ENCODE measurements around the gene BRI3BP. TPM values are rescaled to one million over a fixed set of nuclear protein-coding genes. Genes with fewer than 3 reads are reported as not detected.

The BRI3BP gene, protein sequence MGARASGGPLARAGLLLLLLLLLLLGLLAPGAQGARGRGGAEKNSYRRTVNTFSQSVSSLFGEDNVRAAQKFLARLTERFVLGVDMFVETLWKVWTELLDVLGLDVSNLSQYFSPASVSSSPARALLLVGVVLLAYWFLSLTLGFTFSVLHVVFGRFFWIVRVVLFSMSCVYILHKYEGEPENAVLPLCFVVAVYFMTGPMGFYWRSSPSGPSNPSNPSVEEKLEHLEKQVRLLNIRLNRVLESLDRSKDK
- 10 to 100 TPM in 1 of 2 donors, 1 to 10 TPM in 1; 9.6 to 20.5 TPM for total RNA-seq
- 10 to 100 TPM; 12.7 to 12.9 TPM for polyA plus RNA-seq (ENCODE audit: insufficient read length in 2 of 2)
- long read RNA-seq, donor 1, full-length matches to known transcripts = 5 of 25 reads
- long read RNA-seq, donor 1, partial matches to known transcripts = 20 of 25 reads
- long read RNA-seq, donor 1, other reads (novel, unspliced or antisense) = 0 of 25 reads
- long read RNA-seq, donor 2, full-length matches to known transcripts = 1 of 1 reads
- long read RNA-seq, donor 2, partial matches to known transcripts = 0 of 1 reads
- long read RNA-seq, donor 2, other reads (novel, unspliced or antisense) = 0 of 1 reads
- long read RNA-seq, donor 3, full-length matches to known transcripts = 3 of 3 reads
- long read RNA-seq, donor 3, partial matches to known transcripts = 0 of 3 reads
- long read RNA-seq, donor 3, other reads (novel, unspliced or antisense) = 0 of 3 reads
- long read RNA-seq, donor 4, full-length matches to known transcripts = 3 of 3 reads
- long read RNA-seq, donor 4, partial matches to known transcripts = 0 of 3 reads
- long read RNA-seq, donor 4, other reads (novel, unspliced or antisense) = 0 of 3 reads

DNA sequence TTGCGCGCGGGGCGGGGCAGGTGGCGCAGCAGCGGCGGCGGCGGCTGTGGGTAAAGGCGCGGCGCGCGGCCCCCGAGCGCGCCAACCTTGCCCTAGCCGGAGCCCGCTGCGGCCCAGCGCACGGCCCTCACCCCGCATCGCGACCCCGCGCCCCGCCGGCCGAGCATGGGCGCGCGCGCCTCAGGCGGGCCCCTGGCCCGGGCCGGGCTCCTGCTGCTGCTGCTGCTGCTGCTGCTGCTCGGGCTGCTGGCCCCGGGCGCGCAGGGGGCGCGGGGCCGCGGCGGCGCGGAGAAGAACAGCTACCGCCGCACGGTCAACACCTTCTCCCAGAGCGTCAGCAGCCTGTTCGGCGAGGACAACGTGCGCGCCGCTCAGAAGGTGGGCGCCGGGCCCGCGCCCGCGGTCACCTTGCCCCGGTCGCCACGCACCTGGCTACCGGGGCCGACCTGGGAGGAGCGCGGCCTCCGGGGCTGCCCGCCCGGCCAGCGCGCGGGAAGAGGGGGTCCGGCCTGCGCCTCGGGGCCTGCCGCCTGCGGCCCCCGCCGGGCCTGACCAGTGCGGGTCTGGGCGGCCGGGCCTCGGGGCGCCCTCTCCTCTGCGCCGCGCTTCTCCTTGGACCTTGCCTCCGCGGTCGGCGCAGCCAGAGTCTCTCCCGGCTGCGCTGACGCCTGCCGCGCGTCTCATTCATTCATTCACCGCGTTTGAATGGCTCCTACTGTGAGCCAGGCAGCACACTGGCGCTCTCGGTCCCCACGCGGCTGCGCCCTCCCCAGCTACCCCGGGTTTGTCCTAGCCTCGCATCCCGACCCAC, at the start of gene BRI3BP:
TSS of gene BRI3BP (plus strand) at position 20 of the 811 bp plus-strand sequence. CDS start at position 166, 146 bp downstream.
- Histone ChIP-seq H3K9me3 (ENCODE audit: control insufficient read depth, insufficient read depth, low read length) (no peaks in the 10 kb centered on the region), H3K27me3 (ENCODE audit: control insufficient read depth, insufficient read depth, low read length) (no peaks in the 10 kb centered on the region), H3K36me3 (ENCODE audit: control insufficient read depth, insufficient read depth, low read length) (no peaks in the 10 kb centered on the region), H3K4me3 (ENCODE audit: low read depth, low read length) (peak within 1 kb of the TSS; percentile 44), H3K27ac (ENCODE audit: low read depth, low read length) (no peak within 1 kb of the TSS), H3K4me1 (ENCODE audit: control insufficient read depth, insufficient read depth, low read length) (peaks cover 14% of the 10 kb centered on the region)
- peak in 2 of 6 donors; percentile 60 to 80 for DNase-seq (ENCODE audit: low read depth in 4 of 6, low spot score in 6 of 6)
- under 1% methylated on average over 109 of the region's 112 CpGs for WGBS (ENCODE audit: insufficient coverage)

- DNase-seq (ENCODE audit: low read depth in 4 of 6, low spot score in 6 of 6) = no peak
- Histone ChIP-seq H3K36me3 (ENCODE audit: control insufficient read depth, insufficient read depth, low read length) (peaks cover 57% of the 10 kb centered on the region), H3K9me3 (ENCODE audit: control insufficient read depth, insufficient read depth, low read length) (no peaks in the 10 kb centered on the region), H3K27ac (ENCODE audit: low read depth, low read length) (no peak overlapping the region), H3K4me3 (ENCODE audit: low read depth, low read length) (no peak overlapping the region), H3K27me3 (ENCODE audit: control insufficient read depth, insufficient read depth, low read length) (no peaks in the 10 kb centered on the region), H3K4me1 (ENCODE audit: control insufficient read depth, insufficient read depth, low read length) (no peaks in the 10 kb centered on the region)
- 93% methylated on average over 10 of the region's 10 CpGs for WGBS (ENCODE audit: insufficient coverage)
These were observed 47.0 kb upstream of the BRI3BP start for GRCh38 chr12:124946447-124946793.

DNA sequence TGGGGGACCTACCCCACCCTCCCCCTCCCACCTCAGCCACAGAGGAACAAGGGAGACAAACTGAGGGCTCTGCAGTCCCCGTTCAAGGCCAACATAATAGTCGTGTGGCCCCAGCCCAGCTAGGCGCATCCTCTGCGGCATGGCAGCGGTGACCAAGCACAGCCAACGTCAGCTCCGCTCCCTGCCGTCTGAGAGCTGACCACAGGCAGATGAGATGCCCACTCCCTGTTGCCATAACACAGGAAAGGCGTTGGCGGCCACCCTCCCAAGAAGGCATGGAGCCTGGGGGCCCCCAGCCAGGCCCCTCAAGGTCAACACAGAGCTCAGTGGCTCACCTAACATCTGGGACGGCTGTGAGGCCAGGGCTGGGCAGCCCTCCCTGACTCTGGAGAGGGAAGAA, 46.4 kb upstream of the BRI3BP start:
- Histone ChIP-seq H3K4me1 (ENCODE audit: control insufficient read depth, insufficient read depth, low read length) (no peaks in the 10 kb centered on the region), H3K27me3 (ENCODE audit: control insufficient read depth, insufficient read depth, low read length) (no peaks in the 10 kb centered on the region), H3K36me3 (ENCODE audit: control insufficient read depth, insufficient read depth, low read length) (peaks cover 61% of the 10 kb centered on the region), H3K9me3 (ENCODE audit: control insufficient read depth, insufficient read depth, low read length) (no peaks in the 10 kb centered on the region), H3K4me3 (ENCODE audit: low read depth, low read length) (no peak overlapping the region), H3K27ac (ENCODE audit: low read depth, low read length) (no peak overlapping the region)
- 81% methylated on average over 10 of the region's 11 CpGs for whole genome bisulfite sequencing (ENCODE audit: insufficient coverage)
- no peak for DNase-seq (ENCODE audit: low read depth in 4 of 6, low spot score in 6 of 6)

GRCh38 chr12:124947561-124948398, 45.7 kb upstream of the BRI3BP start:
- H3K4me1 ChIP-seq (ENCODE audit: control insufficient read depth, insufficient read depth, low read length) = no peaks in the 10 kb centered on the region
- H3K27me3 ChIP-seq (ENCODE audit: control insufficient read depth, insufficient read depth, low read length) = no peaks in the 10 kb centered on the region
- H3K4me3 ChIP-seq (ENCODE audit: low read depth, low read length) = no peak overlapping the region
- WGBS (ENCODE audit: insufficient coverage) = 85% methylated on average over 20 of the region's 20 CpGs
- no peaks in the 10 kb centered on the region for H3K9me3 ChIP-seq (ENCODE audit: control insufficient read depth, insufficient read depth, low read length)
- peaks cover 68% of the 10 kb centered on the region for H3K36me3 ChIP-seq (ENCODE audit: control insufficient read depth, insufficient read depth, low read length)
- DNase-seq (ENCODE audit: low read depth in 4 of 6, low spot score in 6 of 6) = no peak
- H3K27ac ChIP-seq (ENCODE audit: low read depth, low read length) = no peak overlapping the region

DNA sequence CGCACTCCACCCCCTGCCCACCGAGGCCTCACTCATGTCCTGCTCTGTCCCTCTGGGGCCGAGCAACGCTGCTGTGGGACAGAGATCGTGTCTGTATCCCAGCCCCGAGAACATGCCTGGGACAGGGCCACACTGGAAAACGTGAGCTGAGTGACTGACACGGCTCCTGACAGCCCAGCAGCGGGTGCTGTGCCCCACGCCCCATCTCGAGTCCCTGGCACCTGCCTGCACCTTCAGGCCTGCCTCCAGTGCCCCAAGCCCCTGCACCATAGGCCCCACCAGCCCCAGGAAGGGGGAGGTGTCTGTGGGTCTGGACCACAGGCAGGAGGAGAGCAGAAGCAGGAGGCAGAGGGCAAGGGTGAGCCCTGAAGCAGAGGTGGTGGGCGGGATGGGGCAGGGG, 44.4 kb upstream of the BRI3BP start:
- Histone ChIP-seq H3K27me3 (ENCODE audit: control insufficient read depth, insufficient read depth, low read length) (no peaks in the 10 kb centered on the region), H3K9me3 (ENCODE audit: control insufficient read depth, insufficient read depth, low read length) (no peaks in the 10 kb centered on the region), H3K4me3 (ENCODE audit: low read depth, low read length) (no peak overlapping the region), H3K27ac (ENCODE audit: low read depth, low read length) (no peak overlapping the region), H3K4me1 (ENCODE audit: control insufficient read depth, insufficient read depth, low read length) (no peaks in the 10 kb centered on the region), H3K36me3 (ENCODE audit: control insufficient read depth, insufficient read depth, low read length) (peaks cover 74% of the 10 kb centered on the region)
- WGBS (ENCODE audit: insufficient coverage) = 94% methylated on average over 12 of the region's 12 CpGs
- DNase-seq (ENCODE audit: low read depth in 4 of 6, low spot score in 6 of 6) = no peak

DNA sequence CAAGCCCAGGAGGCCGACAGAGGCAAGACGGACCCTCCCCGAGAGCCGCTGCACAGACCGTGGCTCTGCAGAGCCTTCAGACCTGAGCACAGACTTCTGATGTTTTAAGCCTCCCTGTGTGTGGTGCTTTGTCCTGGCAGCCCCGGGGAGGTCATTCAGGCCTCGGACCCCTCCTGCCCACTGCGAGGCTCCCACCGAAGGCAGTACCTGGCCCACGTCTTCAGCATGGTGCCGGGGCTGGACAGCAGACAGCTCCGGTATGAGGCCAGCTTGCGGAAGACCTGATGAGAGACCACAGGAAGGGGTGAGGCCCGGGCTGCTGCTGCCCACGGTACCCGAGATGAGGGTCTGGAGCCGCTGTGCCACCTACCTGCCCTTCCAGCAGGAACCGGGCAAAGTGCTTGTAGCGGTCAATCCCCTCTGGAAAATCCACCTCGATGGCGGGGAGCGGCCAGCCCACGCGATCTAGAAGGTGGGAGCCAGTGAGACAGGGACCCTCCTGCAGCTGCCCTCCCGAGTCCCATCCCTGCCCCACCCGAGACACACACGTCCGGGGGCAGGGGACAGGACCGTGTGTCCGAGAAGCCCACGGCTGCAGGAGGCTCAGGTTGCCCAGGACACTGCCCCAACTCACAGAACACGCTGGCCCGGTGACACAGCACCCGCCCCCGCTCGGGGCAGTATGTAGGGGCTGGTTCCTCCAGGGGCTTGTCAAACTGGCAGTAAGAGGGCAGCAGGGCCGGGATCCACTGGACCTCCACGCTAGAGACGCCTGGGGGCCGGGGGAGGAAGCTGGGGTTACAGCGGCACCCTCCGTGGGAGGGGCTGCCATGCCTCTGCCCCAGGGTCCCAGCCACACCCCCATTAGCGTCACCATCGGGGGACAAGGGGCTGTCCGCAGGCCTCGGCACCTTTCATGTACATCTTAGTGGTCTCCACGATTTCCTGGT, 43.4 kb upstream of the BRI3BP start:
- H3K27ac ChIP-seq (ENCODE audit: low read depth, low read length) = no peak overlapping the region
- no peak overlapping the region for H3K4me3 ChIP-seq (ENCODE audit: low read depth, low read length)
- no peaks in the 10 kb centered on the region for H3K4me1 ChIP-seq (ENCODE audit: control insufficient read depth, insufficient read depth, low read length)
- H3K27me3 ChIP-seq (ENCODE audit: control insufficient read depth, insufficient read depth, low read length) = no peaks in the 10 kb centered on the region
- 92% methylated on average over 47 of the region's 47 CpGs for WGBS (ENCODE audit: insufficient coverage)
- no peaks in the 10 kb centered on the region for H3K9me3 ChIP-seq (ENCODE audit: control insufficient read depth, insufficient read depth, low read length)
- peaks cover 81% of the 10 kb centered on the region for H3K36me3 ChIP-seq (ENCODE audit: control insufficient read depth, insufficient read depth, low read length)
- DNase-seq (ENCODE audit: low read depth in 4 of 6, low spot score in 6 of 6) = no peak

GRCh38 chr12:124952295-124952694, 41.1 kb upstream of the BRI3BP start:
- Histone ChIP-seq H3K9me3 (ENCODE audit: control insufficient read depth, insufficient read depth, low read length) (no peaks in the 10 kb centered on the region), H3K4me3 (ENCODE audit: low read depth, low read length) (no peak overlapping the region), H3K27me3 (ENCODE audit: control insufficient read depth, insufficient read depth, low read length) (no peaks in the 10 kb centered on the region), H3K36me3 (ENCODE audit: control insufficient read depth, insufficient read depth, low read length) (peaks cover 81% of the 10 kb centered on the region), H3K27ac (ENCODE audit: low read depth, low read length) (no peak overlapping the region), H3K4me1 (ENCODE audit: control insufficient read depth, insufficient read depth, low read length) (no peaks in the 10 kb centered on the region)
- no peak for DNase-seq (ENCODE audit: low read depth in 4 of 6, low spot score in 6 of 6)
- WGBS (ENCODE audit: insufficient coverage) = 93% methylated on average over 17 of the region's 17 CpGs

GRCh38 chr12:124952801-124953200, 40.6 kb upstream of the BRI3BP start:
- Histone ChIP-seq H3K36me3 (ENCODE audit: control insufficient read depth, insufficient read depth, low read length) (peaks cover 78% of the 10 kb centered on the region), H3K4me1 (ENCODE audit: control insufficient read depth, insufficient read depth, low read length) (no peaks in the 10 kb centered on the region), H3K27me3 (ENCODE audit: control insufficient read depth, insufficient read depth, low read length) (no peaks in the 10 kb centered on the region), H3K4me3 (ENCODE audit: low read depth, low read length) (no peak overlapping the region), H3K9me3 (ENCODE audit: control insufficient read depth, insufficient read depth, low read length) (no peaks in the 10 kb centered on the region), H3K27ac (ENCODE audit: low read depth, low read length) (no peak overlapping the region)
- no peak for DNase-seq (ENCODE audit: low read depth in 4 of 6, low spot score in 6 of 6)
- 0% methylated on average over 1 of the region's 8 CpGs for WGBS (ENCODE audit: insufficient coverage)

Data from spinal cord (tissue), 10 donors.